Jurkat, Clone E6-1 (cell line): ENCODE measurements around the gene INSYN2B.

Source experiments
- DNase-seq: peaks from one replicate; pipeline ENCODE4 v3.0.0-alpha.2; 2011; ENCODE audit warnings: low read depth, low spot score
- H3K4me3 ChIP-seq: 2 replicates; pipeline ENCODE4 v1.5.1; 2011; ENCODE audit warnings: mild to moderate bottlenecking, low read length, control low read depth, moderate library complexity

INSYN2B gene

DNA sequence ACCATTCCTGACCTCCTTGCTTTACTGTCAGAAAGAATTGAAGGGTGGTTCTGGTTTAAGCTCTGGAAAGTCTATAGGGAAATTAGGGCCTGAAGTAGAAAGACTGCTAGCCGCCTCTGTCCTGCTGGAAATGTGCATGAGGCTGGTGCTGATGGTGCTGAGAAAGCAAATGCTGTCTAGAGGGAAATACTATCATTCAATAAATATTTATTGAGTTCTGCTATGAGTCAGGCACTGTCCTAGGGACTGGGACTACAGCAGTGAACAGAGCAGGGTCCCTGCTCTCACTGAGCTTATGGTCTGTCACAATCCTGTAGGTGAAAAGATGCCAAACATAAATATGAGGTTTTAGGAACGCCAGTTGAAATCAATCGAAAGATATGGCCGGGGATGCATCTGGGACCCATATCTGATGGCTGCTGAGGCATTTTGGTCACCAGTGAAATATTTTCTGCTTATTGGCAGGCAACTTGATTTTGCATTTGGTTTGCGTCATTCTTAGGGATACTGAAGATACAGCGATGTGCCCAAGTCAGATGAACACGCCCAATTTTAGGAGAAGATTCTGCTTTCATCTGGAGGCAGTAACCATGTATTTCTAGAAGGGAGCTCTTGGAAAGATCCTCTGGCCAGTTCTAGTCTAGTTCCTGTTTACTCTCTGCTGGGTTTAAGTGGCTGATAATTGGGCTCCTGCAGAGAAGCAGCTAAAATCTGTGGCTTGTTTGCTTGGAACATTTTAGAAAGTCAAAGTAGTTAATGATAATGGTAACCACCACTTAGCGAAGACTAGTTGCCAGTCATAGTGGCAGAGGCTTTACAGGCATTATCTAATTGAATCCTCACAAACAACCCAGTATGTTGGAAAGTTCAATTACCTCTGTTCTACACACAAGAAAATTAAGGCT, 73.3 kb downstream of the INSYN2B start:
- H3K4me3 ChIP-seq = no peak overlapping the region
- no peak for DNase-seq

DNA sequence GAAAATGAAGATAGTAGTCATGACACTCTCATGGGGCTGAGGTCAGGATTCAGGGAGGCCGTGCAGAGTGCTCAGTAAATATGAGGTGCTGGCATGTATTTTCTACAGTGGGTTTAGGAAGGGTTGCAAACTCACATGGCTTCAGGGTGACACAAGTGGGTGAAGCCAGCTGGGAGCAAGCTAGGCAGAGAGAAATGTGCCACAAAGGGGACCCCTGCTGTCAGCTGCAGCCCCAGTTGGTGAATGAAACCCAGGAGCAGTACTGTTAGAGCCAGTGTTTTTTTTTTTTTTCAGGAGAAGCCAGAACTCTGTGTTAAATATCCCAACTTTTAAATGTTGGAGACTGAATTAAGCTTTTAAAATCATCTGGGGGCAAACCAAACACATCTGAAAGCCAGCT, 75.3 kb downstream of the INSYN2B start:
- no peak overlapping the region for H3K4me3 ChIP-seq
- no peak for DNase-seq

GRCh38 chr5:169904508-169904907, 75.8 kb downstream of the INSYN2B start:
- H3K4me3 ChIP-seq = no peak overlapping the region
- no peak for DNase-seq

DNA sequence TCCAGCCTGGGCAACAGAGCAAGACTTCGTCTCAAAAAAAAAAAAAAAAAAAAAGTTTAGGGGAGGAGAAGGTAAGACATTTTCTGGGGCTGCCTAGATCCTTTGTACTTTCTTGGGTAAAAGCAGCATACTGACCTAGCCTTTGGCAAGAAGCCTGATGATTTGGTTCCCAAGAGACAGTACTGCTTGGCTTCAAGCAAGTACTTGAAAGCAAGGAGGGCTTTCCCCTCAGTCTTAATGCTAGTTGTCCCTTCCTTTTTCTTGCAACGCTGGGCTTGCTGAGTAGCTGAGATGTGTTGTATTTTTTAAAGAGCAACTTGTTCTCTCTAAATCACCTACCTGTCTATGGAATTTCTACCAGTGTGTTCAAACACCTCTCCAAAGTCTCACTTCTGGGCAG, 76.2 kb downstream of the INSYN2B start:
- no peak for DNase-seq
- H3K4me3 ChIP-seq = no peak overlapping the region

- DNase-seq = no peak
- no peak overlapping the region for H3K4me3 ChIP-seq
These were observed 78.4 kb downstream of the INSYN2B start for GRCh38 chr5:169901896-169902295.

DNA sequence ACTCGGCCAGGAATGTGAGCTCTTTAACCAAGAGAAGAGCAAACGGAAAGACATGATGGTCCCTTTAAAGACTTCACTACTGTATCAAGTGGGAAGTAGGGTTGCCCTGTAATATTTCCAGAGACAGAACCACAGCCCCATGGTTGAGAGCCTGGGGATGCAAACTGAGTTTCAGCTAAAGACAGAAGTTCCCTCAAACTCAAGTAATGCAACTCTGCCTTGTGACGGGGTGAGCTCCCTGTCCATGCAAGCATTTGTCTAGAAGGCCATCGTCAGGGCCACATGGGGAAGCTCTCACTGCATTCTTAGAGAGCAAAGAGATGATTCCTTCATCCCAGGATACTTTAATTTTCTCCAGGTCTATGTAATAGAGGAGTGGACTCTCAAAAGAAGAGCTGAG, 82.8 kb downstream of the INSYN2B start:
- DNase-seq = no peak
- H3K4me3 ChIP-seq = no peak overlapping the region

DNA sequence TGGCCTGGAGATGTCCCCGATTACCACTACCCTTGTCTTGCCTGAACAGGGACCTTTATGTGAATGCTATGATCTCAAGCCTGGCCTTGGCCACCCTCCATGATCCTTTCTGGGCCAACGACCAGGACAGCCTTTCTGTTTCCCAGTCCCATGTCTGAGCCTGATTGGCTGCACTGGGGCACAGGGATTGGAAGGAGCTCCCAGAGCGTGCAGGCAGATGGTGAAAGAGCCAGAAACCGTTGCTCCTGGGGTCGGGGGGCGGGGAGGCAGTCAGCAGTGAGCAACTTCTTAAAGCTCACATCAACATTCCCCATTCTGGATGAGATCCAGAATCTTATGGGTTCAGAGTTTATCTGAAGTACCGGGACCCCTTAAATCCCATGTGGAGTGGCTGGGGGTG, 84.4 kb downstream of the INSYN2B start:
- H3K4me3 ChIP-seq = no peak overlapping the region
- no peak for DNase-seq

DNA sequence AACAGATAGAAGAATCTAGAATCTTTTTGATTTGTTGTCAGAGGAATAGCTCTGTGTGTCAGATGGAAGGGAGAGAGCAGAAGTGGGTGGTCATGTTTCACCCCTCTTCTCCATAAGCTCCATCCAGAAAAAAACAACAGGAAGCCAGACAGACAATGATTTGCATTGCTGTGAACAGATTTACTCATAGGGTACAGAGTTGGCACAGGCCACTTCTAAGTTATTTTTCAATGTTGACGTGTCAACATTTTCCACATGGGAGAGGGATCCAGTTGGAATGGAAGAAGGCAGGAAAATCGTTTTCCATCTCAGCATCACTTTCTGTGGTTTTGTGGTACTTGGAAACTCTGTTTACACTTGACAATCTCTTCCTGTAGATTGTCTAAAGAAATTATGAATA, 86.7 kb downstream of the INSYN2B start:
- no peak overlapping the region for H3K4me3 ChIP-seq
- no peak for DNase-seq

DNA sequence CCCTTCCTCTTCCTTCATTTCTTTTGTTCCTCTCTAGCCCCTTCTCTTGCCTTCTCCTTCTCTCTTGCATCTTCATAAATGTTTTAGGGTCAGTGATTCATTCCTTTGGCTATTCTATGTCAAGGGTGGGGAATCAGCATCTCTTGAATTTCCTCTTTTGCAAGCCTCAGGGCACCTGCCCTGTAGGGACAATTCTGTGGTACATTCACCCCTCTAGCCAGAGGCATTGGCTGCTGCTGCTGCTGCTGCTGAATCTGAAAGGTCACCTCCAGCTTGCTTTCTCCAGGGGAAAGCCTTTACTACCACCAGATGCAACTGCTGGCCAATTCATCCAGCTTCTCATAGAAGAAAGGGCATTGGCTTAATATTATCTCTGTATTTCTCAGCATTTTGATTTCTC, 87.3 kb downstream of the INSYN2B start:
- no peak overlapping the region for H3K4me3 ChIP-seq
- DNase-seq = no peak

DNA sequence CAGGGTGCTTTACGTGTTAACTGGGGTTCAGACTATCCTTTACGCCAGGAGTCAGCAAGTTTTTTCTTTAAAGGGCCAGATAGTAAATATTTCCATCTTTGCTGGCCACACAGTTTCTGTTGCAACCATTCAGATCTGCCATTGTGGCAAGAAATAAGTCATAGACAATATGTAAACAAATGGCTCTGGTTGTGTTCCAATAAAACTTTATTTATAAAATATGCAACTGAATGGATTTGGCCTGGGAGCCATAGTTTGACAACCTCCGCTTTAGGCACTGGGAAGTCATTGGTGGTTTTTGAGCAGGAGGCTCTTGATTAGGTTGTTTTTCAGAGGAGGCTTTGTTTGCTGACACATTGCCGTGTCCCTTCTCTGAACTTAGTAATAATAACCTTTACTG, 90.7 kb downstream of the INSYN2B start:
- H3K4me3 ChIP-seq = no peak overlapping the region
- no peak for DNase-seq

- no peak for DNase-seq
- no peak overlapping the region for H3K4me3 ChIP-seq
These were observed 93.6 kb downstream of the INSYN2B start for GRCh38 chr5:169886677-169887076.

DNA sequence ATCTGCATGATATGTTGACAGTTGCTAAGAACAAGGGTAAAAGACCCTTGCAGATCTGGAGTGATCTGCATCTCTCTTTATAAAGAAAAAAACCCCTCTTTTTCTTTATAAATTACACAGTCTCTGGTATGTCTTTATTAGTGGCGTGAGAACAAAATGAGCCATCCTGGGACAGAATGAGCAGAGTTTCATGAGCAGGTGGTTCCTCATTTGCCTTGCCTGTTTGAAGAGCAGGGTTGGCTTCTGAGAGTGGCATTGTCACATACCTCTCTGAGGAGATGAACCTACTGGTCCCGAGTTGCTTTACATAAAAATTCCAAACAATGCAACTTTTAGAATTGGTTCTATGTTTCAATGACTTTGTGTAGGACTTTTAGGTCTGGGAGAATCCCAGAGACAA, 94.3 kb downstream of the INSYN2B start:
- DNase-seq = no peak
- no peak overlapping the region for H3K4me3 ChIP-seq

- no peak for DNase-seq
- H3K4me3 ChIP-seq = no peak overlapping the region
These were observed 98.5 kb downstream of the INSYN2B start for GRCh38 chr5:169881702-169882303.

GRCh38 chr5:169880785-169881184, 99.5 kb downstream of the INSYN2B start:
- DNase-seq = no peak
- no peak overlapping the region for H3K4me3 ChIP-seq

DNA sequence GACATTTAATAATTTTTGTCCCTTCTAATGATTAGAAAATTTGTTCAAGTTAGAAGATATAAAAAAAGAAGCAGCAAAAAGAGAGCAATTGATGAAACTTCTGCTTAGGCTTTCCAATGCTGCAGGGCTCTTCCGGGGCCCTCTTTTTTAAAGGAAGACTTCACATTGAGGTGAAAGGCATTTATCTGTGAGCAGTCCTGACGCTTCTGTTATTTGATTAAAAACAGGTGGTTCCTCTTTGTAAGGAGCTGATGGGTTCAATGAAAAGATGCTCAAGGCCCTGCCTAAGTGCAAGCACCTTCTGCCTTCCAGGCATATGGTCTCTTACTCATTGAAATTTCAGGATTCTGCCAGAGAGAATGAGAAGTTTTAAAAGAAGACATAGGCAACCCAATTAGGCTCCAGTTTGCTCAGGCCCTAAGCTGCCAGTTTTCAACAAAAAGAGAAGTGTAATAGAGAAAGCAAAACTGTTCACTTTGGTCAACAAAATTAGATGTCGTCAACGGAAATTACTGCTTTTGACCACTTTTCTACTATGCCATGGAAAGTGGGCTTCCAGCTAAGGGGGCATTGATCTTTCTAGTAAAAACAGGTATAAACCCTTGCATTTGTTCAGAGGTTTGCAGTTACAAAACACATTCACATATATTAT, 100.2 kb downstream of the INSYN2B start:
- H3K4me3 ChIP-seq = no peak overlapping the region
- DNase-seq = no peak

- DNase-seq = no peak
- H3K4me3 ChIP-seq = no peak overlapping the region
These were observed 103.9 kb downstream of the INSYN2B start for GRCh38 chr5:169876386-169876785.

GRCh38 chr5:169875731-169876130, 104.6 kb downstream of the INSYN2B start:
- no peak overlapping the region for H3K4me3 ChIP-seq
- DNase-seq = no peak

GRCh38 chr5:169875091-169875728, 105.1 kb downstream of the INSYN2B start:
- DNase-seq = no peak
- H3K4me3 ChIP-seq = no peak overlapping the region

GRCh38 chr5:169874621-169875020, 105.7 kb downstream of the INSYN2B start:
- DNase-seq = no peak

DNA sequence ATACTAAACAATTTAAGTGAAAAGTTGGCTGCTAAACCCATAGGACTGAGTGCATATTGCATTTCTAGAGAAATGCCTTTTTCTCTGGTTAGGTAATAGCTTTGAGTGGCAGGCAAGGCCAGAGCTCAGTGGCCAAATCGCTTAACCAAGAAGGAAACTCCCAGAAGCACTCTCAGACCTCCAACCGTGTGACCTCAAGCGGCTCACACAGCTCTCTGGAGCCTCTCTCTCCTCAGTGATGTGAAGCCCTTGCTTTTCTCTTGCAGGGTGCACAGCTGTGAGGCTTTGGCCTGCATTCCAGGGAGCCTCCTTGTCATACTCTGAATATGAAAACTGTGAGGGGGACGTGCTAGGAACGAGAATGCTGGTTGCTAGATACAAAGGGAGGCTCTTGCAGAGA, 106.7 kb downstream of the INSYN2B start:
- no peak for DNase-seq
- H3K4me3 ChIP-seq = no peak overlapping the region

More at GRCh38 chr5:169874621-169875020, 105.7 kb downstream of the INSYN2B start:
- no peak overlapping the region for H3K4me3 ChIP-seq
